Cardiac muscle cell (in vitro differentiated cells and primary cell): ENCODE data around the gene SRSF6. TPM values are rescaled to one million over a fixed set of nuclear protein-coding genes. Genes with fewer than 3 reads are reported as not detected.
"Not testable (repeated sequence)": the region's sequence is repeated elsewhere in the genome, so short reads cannot be mapped to it uniquely, and the experiment has no call there.

ENCODE experiments used
- DNase-seq, 2 donors: peaks; one replicate each; pipeline versions ENCODE4 v3.0.0 to v3.0.0-alpha.2; 2010 to 2017; ENCODE audit warnings: low read depth in 1 of 2, low spot score in 1 of 2
- H3K27ac ChIP-seq: fragments of 200-600 bp; sonication (generic); 2 replicates; pipeline ENCODE4 v1.5.1; 2016
- H3K27me3 ChIP-seq: fragments of 200-600 bp; sonication (generic); 2 replicates; pipeline ENCODE4 v1.6.0; 2016; ENCODE audit warnings: control low read depth
- H3K36me3 ChIP-seq: fragments of 200-600 bp; sonication (generic); 2 replicates; pipeline ENCODE4 v1.5.1; 2016; ENCODE audit warnings: control low read depth
- H3K4me1 ChIP-seq: fragments of 200-600 bp; sonication (generic); 2 replicates; pipeline ENCODE4 v1.8.1; 2017; ENCODE audit warnings: low read depth, mild to moderate bottlenecking, mixed run types
- H3K4me3 ChIP-seq: fragments of 200-600 bp; sonication (generic); 2 replicates; pipeline ENCODE4 v1.5.1; 2016; ENCODE audit warnings: mild to moderate bottlenecking
- H3K9me3 ChIP-seq: fragments of 200-600 bp; sonication (generic); 2 replicates; pipeline ENCODE4 v1.5.1; 2017; ENCODE audit warnings: low read depth, mild to moderate bottlenecking, control low read depth
- polyA plus RNA-seq: library from polyadenylated mRNA; unstranded; fragments of >200 nt; fragmentation: Nextera tagmentation; extraction: Ambion mirVana; gene quantifications from 2 replicates; pipeline ENCODE4 v1.2.1, GENCODE V29; 2016
- total RNA-seq: library from RNA; depleted of rRNA; stranded (reverse); fragments of >200 nt; gene quantifications from 2 replicates; pipeline ENCODE4 v1.2.3, GENCODE V29; 2016
- TF ChIP-seq, protein P1 (sequence below): IDR thresholded peaks from 2 replicates; pipeline ENCODE4 v1.5.1; 2012; ENCODE audit warnings: low read depth, mild to moderate bottlenecking, low read length

SRSF6 gene
- total and polyA plus RNA-seq, 2 experiments from 2014 or later = 56.0 to 60.7 TPM

DNA sequence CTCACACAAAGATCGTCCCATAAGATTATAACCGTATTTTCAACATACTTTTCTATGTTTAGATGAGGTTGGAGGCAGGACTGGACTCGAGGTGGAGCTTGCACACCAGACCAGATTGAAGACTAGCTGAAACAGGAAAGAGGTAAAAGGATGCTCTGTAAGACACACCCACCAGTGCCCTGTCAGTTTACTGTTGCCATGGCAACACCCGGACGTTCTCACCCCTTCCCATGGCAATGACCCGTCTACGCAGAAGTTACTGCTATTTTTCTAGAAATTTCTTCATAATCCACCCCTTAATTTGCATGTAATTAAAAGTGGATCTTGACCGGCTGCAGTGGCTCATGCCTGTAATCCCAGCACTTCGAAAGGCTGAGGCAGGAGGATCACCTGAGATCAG, 13.6 kb upstream of the SRSF6 start:
- Histone ChIP-seq H3K27ac (no peak overlapping the region), H3K9me3 (no peaks in the 10 kb centered on the region), H3K4me1 (no peaks in the 10 kb centered on the region), H3K27me3 (no peaks in the 10 kb centered on the region), H3K4me3 (no peak overlapping the region), H3K36me3 (no peaks in the 10 kb centered on the region)
- no peak for DNase-seq
- TF ChIP-seq, protein P1, sequence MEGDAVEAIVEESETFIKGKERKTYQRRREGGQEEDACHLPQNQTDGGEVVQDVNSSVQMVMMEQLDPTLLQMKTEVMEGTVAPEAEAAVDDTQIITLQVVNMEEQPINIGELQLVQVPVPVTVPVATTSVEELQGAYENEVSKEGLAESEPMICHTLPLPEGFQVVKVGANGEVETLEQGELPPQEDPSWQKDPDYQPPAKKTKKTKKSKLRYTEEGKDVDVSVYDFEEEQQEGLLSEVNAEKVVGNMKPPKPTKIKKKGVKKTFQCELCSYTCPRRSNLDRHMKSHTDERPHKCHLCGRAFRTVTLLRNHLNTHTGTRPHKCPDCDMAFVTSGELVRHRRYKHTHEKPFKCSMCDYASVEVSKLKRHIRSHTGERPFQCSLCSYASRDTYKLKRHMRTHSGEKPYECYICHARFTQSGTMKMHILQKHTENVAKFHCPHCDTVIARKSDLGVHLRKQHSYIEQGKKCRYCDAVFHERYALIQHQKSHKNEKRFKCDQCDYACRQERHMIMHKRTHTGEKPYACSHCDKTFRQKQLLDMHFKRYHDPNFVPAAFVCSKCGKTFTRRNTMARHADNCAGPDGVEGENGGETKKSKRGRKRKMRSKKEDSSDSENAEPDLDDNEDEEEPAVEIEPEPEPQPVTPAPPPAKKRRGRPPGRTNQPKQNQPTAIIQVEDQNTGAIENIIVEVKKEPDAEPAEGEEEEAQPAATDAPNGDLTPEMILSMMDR = no peak

GRCh38 chr20:43446361-43446879, 11.3 kb upstream of the SRSF6 start:
- Histone ChIP-seq H3K27me3 (no peaks in the 10 kb centered on the region), H3K27ac (no peak overlapping the region), H3K36me3 (no peaks in the 10 kb centered on the region), H3K4me1 (no peaks in the 10 kb centered on the region), H3K9me3 (no peaks in the 10 kb centered on the region), H3K4me3 (no peak overlapping the region)
- TF ChIP-seq, protein P1 = no peak
- no peak for DNase-seq

DNA sequence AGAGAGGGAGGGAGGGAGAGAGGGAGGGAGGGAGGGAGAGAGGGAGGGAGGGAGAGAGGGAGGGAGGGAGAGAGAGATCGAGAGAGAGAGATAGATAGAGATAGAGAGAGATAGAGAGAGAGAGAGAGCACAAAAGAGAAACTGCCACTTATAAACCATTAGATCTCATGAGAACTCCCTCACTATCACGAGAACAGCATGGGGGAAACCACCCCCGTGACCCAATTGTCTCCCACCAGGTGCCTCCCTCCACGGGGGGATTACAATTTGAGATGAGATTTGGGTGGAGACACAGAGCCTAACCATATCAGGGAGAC, 9.3 kb upstream of the SRSF6 start:
- not testable (repeated sequence) for H3K4me3 ChIP-seq, H3K27me3 ChIP-seq, H3K36me3 ChIP-seq, H3K4me1 ChIP-seq, H3K9me3 ChIP-seq, DNase-seq, H3K27ac ChIP-seq

DNA sequence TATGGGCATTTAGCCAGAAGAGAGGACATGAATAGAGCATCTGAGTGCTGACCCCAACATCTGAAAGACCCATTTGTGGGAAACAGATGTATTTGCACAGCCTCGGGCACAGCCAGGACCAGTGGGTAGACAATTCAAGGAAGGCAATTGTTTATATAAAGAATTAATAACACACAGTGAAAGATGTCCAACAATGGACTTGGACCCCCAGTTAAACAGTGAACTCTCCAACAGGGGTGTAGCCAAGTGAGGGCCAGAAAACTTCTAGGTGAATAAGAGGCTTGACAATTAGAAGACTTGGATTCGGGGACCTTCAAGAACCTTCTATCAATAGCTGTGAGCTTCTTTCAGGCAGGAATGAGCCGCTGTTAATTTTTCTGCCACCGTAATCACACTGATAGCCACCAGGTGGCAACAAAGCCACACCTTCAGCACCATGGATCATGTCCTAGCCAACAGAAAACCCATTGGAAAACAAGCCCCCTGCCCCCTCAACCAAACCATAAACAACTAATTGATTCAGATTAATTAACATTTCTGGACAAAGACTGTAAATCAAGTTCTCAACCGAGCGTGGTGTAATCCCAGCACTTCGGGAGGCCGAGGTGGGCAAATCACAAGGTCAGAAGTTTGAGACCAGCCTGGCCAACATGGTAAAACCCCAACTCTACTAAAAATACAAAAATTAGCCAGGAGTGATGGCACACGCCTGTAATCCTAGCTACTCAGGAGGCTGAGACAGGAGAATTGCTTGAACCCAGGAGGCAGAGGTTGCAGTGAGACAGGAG, 8.8 kb upstream of the SRSF6 start:
- H3K27me3 ChIP-seq = no peaks in the 10 kb centered on the region
- no peaks in the 10 kb centered on the region for H3K4me1 ChIP-seq
- H3K4me3 ChIP-seq = no peak overlapping the region
- DNase-seq = peak; percentile 55 to 59
- H3K9me3 ChIP-seq = no peaks in the 10 kb centered on the region
- H3K36me3 ChIP-seq = no peaks in the 10 kb centered on the region
- TF ChIP-seq, protein P1 = peak; percentile 70
- no peak overlapping the region for H3K27ac ChIP-seq

GRCh38 chr20:43450841-43451799, 6.6 kb upstream of the SRSF6 start:
- no peaks in the 10 kb centered on the region for H3K27me3 ChIP-seq
- no peaks in the 10 kb centered on the region for H3K4me1 ChIP-seq
- H3K36me3 ChIP-seq = no peaks in the 10 kb centered on the region
- no peak overlapping the region for H3K4me3 ChIP-seq
- TF ChIP-seq, protein P1 = no peak
- DNase-seq = no peak
- no peak overlapping the region for H3K27ac ChIP-seq
- H3K9me3 ChIP-seq = no peaks in the 10 kb centered on the region
